ENCODE measurements around the gene BRF1.

The BRF1 gene

GRCh38 chr14:105187935-105188524 is 112.8 kb downstream of the BRF1 start:
- no peak for DNase-seq (ENCODE audit: low read depth in 2 of 2)
- no peak for TF ChIP-seq CTCF (IDR thresholded peaks at IDR 0.05; ENCODE audit: low read depth, low read length)
- H3K4me3 ChIP-seq (replicated peaks in 1 of 2; ENCODE audit: low read depth in 2 of 2, low read length in 2 of 2) = no peak overlapping the region

GRCh38 chr14:105187116-105187515 is 113.7 kb downstream of the BRF1 start:
- H3K4me3 ChIP-seq (replicated peaks in 1 of 2; ENCODE audit: low read depth in 2 of 2, low read length in 2 of 2) = no peak overlapping the region
- no peak for DNase-seq (ENCODE audit: low read depth in 2 of 2)
- no peak for TF ChIP-seq CTCF (IDR thresholded peaks at IDR 0.05; ENCODE audit: low read depth, low read length)

GRCh38 chr14:105185973-105186372 is 114.8 kb downstream of the BRF1 start:
- no peak for DNase-seq (ENCODE audit: low read depth in 2 of 2)
- no peak overlapping the region for H3K4me3 ChIP-seq (replicated peaks in 1 of 2; ENCODE audit: low read depth in 2 of 2, low read length in 2 of 2)
- no peak for TF ChIP-seq CTCF (IDR thresholded peaks at IDR 0.05; ENCODE audit: low read depth, low read length)

- H3K4me3 ChIP-seq (replicated peaks in 1 of 2; ENCODE audit: low read depth in 2 of 2, low read length in 2 of 2) = no peak overlapping the region
- no peak for TF ChIP-seq CTCF (IDR thresholded peaks at IDR 0.05; ENCODE audit: low read depth, low read length)
- DNase-seq (ENCODE audit: low read depth in 2 of 2) = no peak
Observed at GRCh38 chr14:105185001-105185400, 115.8 kb downstream of the BRF1 start.

- no peak for DNase-seq (ENCODE audit: low read depth in 2 of 2)
- no peak for TF ChIP-seq CTCF (IDR thresholded peaks at IDR 0.05; ENCODE audit: low read depth, low read length)
- H3K4me3 ChIP-seq (replicated peaks in 1 of 2; ENCODE audit: low read depth in 2 of 2, low read length in 2 of 2) = no peak overlapping the region
Observed at GRCh38 chr14:105184461-105184860, 116.3 kb downstream of the BRF1 start.

GRCh38 chr14:105182296-105183020 is 118.3 kb downstream of the BRF1 start:
- no peak for TF ChIP-seq CTCF (IDR thresholded peaks at IDR 0.05; ENCODE audit: low read depth, low read length)

More at GRCh38 chr14:105182296-105183020, 118.3 kb downstream of the BRF1 start:
- H3K4me3 ChIP-seq (replicated peaks in 1 of 2; ENCODE audit: low read depth in 2 of 2, low read length in 2 of 2) = no peak overlapping the region
- no peak for DNase-seq (ENCODE audit: low read depth in 2 of 2)
